H1 (cell line): Measurements from ENCODE around the gene SCOC. TPM values are rescaled to one million over a fixed set of nuclear protein-coding genes. Genes with fewer than 3 reads are reported as not detected.

ENCODE experiments used
- CBX8 ChIP-seq: fragments of 300-800, 300-1000 bp; sonication (generic); IDR thresholded peaks from 2 replicates; pipeline ENCODE4 v1.7.1; 2016; ENCODE audit warnings: low read depth, low read length, borderline replicate concordance
- CTCF ChIP-seq, 3 experiments: IDR thresholded peaks; 1 replicate in 2 of 3; 2 replicates in 1 of 3; pipeline versions ENCODE4 v1.5.1 to v1.6.1; 2011; ENCODE audit warnings: low read length in 3 of 3, mild to moderate bottlenecking in 3 of 3, inconsistent platforms in 2 of 3, low read depth in 1 of 3, moderate library complexity in 1 of 3; ENCODE audit not compliant: insufficient read depth in 1 of 3; ENCODE audit errors: control extremely low read depth in 1 of 3
- RBBP5 ChIP-seq: IDR thresholded peaks from 2 replicates; pipeline ENCODE4 v1.7.1; 2012; ENCODE audit warnings: low read depth, mild to moderate bottlenecking, inconsistent platforms, low read length, moderate library complexity, borderline replicate concordance
- polyA plus RNA-seq, 7 experiments: library from polyadenylated mRNA; depleted of rRNA in 3 of 7; stranded (reverse) in 5 of 7; unstranded in 2 of 7; fragments of >200 nt in 5 of 7; fragments of 200-250 nt in 2 of 7; gene quantifications; 1 replicate in 5 of 7; 2 replicates in 1 of 7; 4 replicates in 1 of 7; pipeline versions ENCODE4 v1.2.1 to v1.2.3, GENCODE V29; 2011 to 2013; ENCODE audit warnings: missing spikeins in 2 of 7, mixed read lengths in 2 of 7
- total RNA-seq: library from RNA; stranded (reverse); fragmentation: NEBNext Ultra II Directional; extraction: Animal tissue kit (Norgen Biotek cat#: 25700); gene quantifications from 2 replicates; pipeline ENCODE4 v1.2.1, GENCODE V29; 2021

Gene SCOC
- total and polyA plus RNA-seq, 2 of the 8 experiments (the other 6 are each of a cell fraction or from before 2014, with no cell fraction given) = 12.1 to 33.4 TPM

DNA sequence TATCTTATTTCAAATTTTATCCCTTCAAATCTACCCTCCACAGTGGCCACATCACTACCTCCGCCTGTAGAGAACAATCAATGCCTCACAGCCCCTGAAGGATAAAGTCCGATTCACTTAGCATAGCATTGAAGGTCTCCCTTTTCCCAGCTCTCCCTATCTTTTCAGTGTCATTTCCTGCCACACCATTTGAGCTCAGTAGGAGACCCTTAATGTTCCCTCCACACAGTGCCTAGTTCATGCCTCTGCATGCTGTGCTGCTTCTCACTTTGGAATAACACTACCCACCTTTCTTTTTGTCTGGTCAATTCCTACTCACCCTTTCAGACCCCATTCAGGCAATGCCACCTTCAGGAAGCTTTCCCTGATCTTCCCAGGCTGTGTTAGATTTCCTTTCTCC lies 23.6 kb upstream of the SCOC start (continued):
- TF ChIP-seq CTCF (IDR thresholded peaks at IDR 0.05; ENCODE audit: control extremely low read depth in 1 of 3, insufficient read depth in 1 of 3, low read depth in 1 of 3, low read length in 3 of 3) (no peak), CBX8 (no peak), RBBP5 (no peak)
